ENCODE results near the gene C6orf58.
A peak's percentile ranks its signal among the peaks of the same experiment; 100 is the strongest.

C6orf58 gene

DNA sequence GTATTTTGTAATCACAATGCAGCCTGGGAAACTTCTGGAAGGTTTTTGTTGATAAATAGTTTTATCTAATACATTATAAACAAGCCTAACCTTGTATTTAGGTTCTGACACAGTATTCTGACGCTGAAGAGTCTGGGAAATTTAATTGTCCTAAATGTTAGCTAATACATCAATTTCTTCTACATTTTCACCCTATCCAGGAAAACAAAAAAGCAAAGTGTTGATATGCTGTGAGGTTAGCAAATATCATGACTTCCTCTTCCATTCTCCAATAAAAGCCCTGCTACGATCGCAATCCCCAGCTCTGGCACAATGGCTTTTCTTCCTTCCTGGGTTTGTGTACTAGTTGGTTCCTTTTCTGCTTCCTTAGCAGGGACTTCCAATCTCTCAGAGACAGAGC, at the start of gene C6orf58:
C6orf58 (plus strand) TSS at position 301 of the 400 bp plus-strand sequence; CDS start at position 313, 12 bp downstream.
- DNase-seq (ENCODE audit: low read depth), result no peak

DNA sequence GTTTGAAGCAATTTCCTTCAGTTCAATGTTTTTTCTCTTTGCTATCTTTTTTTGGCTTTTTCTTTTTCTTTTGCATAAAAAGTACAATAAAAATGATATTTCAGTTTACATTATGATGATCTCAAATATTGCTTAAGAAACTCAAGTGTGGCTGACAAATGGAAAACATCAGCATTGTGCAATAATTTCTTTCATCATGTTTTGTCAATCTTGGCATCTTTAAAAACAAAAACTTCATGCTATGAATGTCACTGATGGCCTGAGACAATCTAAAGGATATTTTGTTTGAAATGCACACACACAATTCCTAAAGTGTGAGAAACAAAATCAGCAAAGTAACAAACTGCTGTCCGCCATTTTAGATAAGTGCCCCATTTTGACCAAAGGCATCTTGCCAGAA, 44.0 kb upstream of the C6orf58 start:
- no peak for DNase-seq (ENCODE audit: low read depth)

DNA sequence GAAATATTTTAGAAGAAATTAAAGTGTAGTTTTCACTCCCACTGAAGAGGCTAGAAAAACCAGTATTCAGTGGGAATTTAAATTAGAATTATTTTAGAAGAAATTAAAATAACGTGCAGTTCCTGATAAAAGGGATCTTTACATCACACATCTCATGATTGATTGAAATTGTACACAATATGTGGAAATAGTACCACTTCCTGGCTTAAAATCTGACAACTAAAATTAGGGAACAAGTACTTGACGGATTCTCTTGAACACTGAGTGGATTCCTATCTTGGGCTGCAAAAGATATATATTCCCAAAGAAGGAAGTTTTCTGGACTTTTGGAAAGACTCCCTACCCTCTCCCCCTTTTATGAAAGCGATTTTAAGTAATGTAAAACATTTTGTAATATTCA, 43.2 kb upstream of the C6orf58 start:
- DNase-seq (ENCODE audit: low read depth), result no peak

DNA sequence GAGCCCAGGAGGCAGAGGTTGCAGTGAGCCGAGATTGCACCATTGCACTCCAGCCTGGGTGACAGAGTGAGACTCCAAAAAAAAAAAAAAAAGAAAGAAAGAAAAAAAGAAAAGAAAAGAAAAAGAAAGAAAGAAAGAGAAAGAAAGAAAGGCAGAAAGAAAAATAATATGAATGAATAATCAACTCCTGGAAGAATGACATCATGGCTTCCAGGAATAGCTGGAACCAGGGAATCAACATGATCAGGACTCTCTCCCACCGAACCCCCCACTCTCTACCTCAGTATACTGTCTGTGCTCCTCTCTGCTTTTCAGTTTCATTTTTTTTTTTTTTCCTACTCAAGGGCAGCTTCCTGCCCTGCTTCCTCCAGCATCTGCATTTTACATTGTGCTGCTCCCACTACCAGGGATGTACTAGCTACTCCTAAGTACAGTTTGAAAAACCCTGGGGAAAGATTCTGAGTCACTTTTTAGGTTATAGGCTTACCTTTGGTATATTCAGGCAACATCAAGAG, 38.2 kb upstream of the C6orf58 start:
- DNase-seq (ENCODE audit: low read depth), result no peak

DNA sequence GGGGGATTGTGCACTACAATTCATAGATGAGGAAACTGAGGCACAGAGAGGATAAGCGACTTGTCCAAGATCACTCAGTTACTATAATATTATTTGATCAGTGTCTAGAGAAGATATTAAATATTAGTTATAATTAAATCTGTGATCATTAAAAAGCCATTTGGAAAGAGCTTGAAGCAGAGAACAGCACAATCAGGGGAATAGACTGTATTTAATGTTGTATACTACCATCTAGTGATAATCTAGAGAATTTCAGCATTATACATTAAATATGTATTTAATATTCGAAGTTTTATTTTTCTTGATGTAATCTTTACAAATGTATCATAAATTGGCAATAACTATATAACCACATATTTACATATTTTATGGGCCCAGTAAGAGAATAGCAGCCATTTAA, 37.7 kb upstream of the C6orf58 start:
- no peak for DNase-seq (ENCODE audit: low read depth)

DNA sequence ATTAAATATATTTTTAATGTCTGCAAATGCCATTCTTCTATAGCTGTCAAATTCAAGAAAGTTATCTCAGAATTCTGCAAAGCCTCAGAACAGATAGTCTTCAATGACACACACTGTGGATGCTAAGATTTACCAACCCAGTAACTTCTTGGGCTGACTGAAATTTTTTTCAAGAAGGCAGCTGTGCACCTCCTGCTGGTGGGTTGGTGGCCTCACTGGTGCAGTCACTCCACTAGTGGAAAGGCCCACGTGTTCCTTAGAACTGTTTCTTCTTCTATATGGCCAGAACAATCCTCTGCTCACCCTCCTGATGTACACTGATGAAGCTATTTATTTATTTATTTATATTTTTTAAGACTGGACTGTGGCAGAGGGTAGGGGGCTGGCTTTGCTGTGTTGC, 29.8 kb upstream of the C6orf58 start:
- peak; percentile 6 for DNase-seq (ENCODE audit: low read depth)

DNA sequence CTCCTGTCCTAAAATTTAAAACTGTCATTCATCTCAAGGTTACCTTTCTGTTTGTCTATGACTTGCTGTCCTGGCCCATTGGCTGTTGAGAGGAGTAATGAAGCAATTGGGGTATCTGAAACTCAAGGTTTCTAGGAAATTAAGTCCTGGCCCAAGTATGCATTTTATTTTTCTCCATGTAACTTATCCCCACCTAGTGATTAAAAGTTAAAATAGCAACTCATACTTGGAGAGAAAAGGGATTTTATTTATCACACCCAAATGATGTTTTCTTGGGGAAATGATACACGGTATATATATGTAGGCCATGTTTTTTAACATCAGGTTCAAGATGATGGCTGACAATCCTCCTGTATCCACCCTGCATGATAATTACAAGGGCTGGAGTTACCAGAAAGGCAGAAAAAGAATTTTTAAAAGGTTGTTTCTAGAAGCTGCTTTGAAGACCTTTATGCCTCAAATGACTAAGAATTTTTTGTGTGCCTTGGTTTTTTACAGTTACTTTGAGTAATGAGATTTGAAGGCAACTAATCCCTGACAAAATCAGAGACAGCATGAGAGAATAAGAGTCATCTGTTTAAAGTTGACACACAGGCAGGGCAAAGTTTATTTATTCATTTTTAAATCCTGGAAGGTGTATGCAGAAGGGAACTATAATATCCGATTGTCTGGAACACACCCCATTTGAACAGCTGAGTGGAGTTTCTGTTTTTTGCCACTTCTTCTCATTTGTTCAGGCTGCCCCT, 28.9 kb upstream of the C6orf58 start:
- DNase-seq (ENCODE audit: low read depth), result no peak

DNA sequence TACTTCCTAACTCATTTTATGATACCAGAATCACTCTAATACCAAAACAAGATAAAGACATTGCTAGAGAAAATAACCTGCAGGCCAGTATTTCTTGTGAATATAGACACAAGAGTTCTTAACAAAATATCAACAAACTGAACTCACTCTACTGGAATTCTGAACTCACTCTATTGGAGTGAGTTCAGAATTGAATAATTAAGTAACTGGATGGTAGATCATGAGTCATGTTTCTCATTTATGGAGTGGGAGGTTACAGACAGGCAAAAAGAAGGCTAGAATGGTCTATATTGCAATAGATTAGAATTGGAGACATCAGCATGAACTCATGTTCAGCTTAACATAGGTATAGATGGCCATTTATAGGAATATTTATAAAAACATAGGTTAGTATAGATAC, 26.6 kb upstream of the C6orf58 start:
- no peak for DNase-seq (ENCODE audit: low read depth)

DNA sequence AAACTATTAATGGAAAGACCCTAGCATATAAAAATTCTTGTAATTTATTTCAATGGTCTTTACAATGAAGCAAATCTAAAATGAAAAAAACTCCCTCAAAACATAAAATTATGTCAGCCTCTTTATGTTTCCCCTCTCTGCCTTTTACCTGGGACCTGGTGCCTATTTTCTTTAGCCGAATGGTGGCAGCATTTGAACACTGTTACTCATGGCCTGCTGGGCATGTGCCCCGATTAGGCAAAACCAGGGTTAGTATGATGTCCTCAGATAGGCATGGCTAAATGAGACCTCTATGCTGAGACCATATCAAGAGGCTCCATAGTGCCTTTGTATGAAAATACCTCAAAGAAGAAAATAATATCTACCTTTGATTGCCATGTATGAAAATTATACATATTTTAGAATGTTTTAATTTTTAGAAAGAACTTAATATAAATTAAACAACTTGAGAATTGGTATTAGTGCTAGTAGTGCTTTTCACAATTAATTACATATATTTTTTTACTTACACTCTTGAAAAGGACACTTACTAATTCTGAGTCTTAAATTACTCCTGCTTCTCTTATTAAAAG, 22.5 kb upstream of the C6orf58 start:
- DNase-seq (ENCODE audit: low read depth), result no peak

DNA sequence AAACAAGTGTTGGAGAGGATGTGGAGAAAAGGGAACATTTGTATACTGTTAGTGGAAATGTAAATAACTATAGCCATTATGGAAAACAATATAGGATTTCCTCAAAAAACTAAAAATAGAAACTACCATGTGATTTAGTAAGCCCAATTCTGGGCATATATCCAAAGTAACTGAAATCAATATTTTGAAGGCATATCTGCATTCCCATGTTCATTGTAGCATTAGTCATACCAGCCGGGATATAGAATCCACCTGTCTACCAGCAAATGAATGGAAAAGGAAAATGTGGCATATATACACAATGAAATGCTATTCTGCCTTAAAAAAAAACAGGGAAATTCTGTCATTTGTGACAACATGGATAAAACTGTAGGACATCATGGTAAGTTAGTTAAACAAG, 15.3 kb upstream of the C6orf58 start:
- no peak for DNase-seq (ENCODE audit: low read depth)

DNA sequence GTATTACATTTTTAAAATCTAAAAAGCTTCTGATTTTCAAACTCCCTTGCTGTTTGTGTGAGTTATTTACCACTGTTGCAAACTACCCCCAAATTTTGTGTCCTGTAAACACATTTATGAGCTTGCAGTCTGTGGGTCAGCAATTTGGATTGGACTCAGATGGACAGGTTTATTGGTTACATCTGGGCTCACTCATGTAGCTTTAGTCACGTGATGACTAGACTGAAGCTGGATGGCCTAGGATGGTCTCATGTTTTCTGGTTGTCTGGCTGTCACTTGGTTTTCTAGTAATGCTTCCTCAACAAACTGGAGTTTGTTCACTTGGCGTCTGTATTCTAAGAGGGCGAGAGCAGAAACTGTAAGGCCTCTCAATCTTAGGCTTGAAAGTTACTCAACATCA, 12.2 kb upstream of the C6orf58 start:
- no peak for DNase-seq (ENCODE audit: low read depth)

DNA sequence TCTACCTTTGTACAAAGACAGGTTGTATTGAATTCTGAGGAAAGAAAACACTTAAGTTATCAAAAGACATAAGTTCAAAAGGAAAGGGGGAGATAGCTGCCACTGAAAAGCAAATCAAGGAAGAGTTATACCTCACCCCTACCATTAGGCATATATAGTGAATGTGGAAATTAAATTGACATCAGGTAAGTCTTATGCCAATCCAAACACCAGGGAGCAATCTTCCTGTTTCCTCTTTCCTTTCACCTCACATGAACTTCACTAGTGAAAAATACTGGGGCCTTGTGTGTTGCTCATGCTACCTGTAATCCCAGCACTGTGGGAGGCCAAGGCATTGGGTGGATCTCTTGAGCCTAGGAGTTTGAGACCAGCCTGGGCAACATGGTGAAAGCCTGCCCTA, 10.9 kb upstream of the C6orf58 start:
- no peak for DNase-seq (ENCODE audit: low read depth)

DNA sequence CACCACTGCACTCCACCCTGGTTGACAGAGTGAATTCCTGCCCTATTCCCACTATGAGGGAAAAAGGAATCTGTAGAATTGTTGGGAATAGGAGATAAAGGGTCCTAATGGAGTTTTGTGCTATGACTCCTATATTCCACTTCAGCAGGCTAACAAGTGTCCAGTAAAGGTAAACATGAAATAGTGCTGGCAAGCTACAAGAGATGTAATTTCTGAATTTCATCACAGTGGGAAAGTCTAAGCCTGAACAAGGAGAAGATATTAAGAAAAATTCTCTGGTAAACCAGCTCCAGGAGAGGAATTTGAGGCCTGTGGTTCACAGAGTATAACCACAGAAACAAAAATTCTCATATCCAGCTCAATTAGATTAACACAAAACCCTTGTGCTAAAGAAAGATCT, 10.3 kb upstream of the C6orf58 start:
- no peak for DNase-seq (ENCODE audit: low read depth)

DNA sequence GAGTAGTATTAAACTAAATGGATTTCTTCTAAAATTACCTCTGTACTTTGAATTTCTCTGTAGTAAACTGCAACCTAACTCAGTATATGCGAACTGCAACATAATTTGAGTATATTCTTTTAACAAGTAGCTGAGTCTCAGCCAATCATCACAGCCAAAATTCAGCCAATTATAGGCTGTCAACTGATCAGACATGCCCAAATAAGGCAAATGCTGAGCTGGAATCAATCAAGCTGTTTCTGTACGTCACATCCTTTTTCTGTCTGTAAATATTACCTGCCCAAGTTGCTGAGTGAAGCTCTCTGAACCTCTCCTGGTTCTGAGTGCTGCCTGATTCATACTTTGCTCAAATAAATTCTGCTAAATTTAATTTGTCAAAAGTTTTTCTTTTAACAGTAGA, 9.5 kb upstream of the C6orf58 start:
- no peak for DNase-seq (ENCODE audit: low read depth)

DNA sequence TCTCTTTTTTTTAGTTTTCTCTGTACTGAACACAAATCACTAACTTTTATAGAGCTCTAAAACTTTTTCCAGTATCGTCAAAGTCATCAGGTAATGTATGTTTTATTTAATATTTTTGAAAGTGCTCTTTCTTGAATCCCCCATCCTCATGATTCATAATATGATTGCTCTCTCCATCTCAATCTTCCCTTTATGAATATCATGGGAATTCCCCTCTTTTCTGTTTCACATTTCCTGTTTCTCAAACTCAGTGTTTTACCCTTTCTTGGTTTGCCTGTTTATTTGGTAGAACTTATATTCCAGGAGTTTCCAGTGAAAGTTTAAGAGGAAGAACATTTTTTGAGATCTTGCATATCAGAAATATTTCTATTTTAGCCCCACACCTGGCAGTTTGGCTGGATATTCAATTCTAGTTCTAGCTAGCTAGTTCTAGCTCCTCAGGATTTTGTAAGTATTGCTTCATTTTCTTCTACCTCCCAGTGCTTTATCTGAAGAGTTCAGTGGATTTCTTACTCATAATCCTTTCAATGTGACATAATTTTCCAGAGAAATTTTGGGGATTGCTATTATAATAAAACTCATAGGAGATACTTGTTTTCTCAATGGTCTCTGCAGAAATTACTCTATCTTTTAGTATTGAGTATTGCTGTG, 6.1 kb upstream of the C6orf58 start:
- DNase-seq (ENCODE audit: low read depth), result no peak

DNA sequence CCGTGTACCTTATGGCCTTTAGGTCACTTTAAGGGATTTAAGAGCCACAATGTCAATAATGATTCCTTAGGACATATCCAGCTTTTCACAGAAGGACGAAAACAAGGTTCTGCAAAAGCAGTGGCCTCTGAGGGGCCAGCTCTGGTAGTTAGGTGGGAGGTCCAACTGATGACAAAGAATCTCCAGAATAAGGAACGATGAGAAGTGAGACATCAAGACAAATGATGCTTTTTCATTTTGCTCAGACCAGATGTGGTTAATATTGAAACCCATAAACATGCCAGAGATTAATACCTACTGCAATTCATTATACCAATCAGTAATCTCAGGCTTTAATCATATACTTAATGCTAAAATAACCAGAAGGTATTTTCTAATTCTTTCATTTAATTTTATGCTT, 1.9 kb downstream of the C6orf58 start:
- DNase-seq (ENCODE audit: low read depth), result no peak

DNA sequence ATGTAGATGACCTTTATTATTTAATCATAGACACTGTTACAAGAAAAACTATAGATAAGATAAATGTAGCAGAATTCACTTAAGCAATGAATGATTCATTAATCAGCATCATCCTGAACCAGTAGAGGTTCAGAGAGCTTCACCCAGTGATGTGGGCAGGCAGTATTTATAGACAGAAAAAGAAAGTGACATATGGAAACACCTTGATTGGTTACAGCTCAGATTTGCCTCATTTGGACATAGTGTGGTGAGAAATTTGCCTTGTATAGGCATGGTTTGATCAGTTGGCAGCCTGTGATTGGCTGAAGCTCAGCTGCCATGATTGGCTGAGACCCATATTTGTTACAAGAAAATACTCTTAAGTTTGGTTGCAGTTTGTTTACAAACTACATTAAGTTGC, 4.6 kb downstream of the C6orf58 start:
- no peak for DNase-seq (ENCODE audit: low read depth)

DNA sequence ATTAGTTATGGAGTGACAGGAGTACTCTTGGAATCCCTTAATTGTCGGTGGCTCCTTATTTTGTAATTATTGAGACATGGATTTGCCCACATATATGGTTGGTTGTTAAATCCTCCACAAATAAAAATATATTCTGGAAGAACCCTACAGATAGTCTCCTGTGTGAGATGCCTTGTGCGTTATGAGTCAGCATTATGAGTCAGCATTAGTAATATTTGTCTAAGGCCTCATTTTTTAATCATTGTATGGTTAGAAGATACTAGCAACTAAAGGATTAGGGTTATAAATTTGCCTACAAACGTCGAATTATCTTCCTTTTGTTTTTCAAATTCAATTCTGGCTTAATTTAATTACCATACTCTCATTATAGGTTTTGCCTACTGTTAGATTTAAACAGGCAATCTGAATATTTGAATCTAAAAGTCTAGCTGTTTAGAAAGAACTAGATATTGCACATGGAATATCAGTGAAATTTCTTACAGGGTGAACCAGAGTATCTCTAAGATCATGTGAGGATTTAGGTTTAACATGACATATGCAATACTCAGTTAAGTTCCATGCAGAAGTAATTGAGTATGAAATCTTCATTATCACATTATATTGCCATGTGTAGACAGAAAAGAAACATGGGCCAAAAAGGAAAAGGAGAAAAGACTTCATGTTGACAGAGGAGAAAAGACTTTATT, 5.9 kb downstream of the C6orf58 start:
- no peak for DNase-seq (ENCODE audit: low read depth)

DNA sequence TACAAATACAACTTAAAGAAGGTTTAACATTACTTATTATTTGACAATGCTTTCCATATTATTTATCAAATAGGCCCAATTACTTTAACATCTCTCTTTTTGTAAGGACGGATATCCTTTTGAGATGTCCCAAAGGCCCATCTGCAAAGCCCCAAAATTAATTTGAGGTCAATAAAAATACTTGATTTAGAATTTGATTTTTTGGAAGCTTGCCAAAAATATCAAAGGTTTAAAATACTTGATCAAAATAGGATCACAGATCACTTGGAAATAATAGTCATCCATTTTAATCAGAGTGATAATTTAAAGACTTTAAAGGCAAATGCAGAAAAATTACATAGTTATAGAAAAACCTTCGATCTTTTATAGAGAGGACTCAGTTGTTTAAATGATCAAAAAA, 8.1 kb downstream of the C6orf58 start:
- no peak for DNase-seq (ENCODE audit: low read depth)

DNA sequence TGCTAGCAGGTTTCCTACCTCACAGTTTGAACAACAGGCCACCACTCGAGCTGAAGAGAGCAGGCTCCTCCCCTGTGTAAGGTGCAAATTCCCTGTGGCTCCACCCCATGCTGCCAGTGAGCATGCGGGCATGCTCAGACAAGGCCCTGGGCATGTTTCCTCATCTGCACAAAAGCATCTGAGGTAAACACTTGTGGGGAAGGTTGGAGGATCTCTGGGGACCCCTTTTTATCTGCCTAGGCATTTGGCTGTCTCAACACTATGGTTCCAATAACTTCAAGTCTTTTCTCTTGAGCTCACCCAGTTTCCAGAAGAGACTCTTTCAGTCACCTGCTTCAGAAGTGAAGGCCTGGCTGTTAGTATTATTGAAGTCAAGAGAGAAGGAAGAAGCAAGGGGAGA, 9.4 kb downstream of the C6orf58 start:
- DNase-seq (ENCODE audit: low read depth), result no peak

DNA sequence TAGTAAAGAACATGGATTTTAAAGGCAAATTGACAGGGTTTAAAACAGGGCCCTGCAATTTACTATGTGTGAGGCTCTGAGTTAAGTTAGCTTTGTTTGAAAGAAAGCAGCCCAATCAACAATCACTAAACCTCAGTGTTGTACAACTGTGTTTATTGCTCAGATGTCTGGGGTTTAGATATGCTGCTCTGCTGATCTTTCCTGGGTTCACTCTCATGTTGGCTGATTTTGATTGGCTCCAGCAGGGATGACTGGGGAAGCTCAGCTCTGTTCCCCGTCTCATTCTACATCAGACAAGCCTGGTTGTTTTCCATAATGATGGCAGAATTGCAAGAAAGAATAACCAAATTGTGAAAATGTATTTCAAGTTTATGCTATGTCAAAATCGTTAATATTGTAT, 10.9 kb downstream of the C6orf58 start:
- DNase-seq (ENCODE audit: low read depth), result no peak

DNA sequence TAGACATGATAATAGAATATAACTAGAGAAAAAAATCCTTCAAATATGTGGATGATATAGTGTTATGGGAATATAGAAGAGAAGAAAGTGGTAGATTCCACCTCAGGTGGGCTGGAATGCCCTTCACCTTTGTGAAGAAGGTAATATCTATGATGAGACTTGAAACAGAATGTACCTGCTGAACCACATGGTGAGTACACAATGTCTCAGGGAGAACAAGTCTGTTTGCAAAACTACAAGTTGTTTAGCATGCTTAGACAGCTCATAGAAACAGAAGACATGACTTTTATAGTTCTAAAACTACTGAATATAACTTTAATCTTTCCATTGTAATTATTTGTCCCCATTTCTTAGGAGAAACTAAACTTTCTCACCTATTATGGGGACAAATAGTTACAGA, 12.2 kb downstream of the C6orf58 start:
- DNase-seq (ENCODE audit: low read depth), result no peak

DNA sequence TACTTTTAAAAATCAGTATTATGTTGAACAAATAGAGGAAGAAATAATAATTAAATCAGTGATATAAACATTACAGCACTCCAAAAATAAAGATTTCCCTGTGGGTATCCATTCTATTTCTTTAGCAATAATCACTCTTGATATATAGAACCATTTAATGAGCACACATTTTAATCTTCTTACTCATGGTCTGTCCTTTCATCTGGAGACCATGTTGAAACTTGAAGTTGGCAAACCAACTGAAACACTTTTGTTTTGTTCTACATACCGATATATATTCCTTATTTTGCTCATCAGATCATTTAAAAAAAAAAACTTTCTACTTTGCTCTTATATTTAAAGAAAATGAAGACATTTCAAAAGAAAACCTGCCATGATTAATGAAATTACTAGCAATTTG, 13.4 kb downstream of the C6orf58 start:
- DNase-seq (ENCODE audit: low read depth), result no peak

Measured in stimulated activated CD8-positive, alpha-beta memory T cell treated with anti-CD3 and anti-CD28 coated beads, Interleukin-15, amount 100 ng/mL, for 1 hour (primary cell).